Skeletal muscle cell (primary cell): ENCODE measurements around the gene TOX3.

Experiments used
- DNase-seq: peaks from one replicate; pipeline ENCODE4 v3.0.0-alpha.2; 2010; ENCODE audit warnings: low read depth
- H3K4me3 ChIP-seq: 2 replicates; pipeline ENCODE4 v1.5.1; 2011; ENCODE audit warnings: low read depth, mild to moderate bottlenecking, control low read depth, low read length, moderate library complexity

TOX3 gene

DNA sequence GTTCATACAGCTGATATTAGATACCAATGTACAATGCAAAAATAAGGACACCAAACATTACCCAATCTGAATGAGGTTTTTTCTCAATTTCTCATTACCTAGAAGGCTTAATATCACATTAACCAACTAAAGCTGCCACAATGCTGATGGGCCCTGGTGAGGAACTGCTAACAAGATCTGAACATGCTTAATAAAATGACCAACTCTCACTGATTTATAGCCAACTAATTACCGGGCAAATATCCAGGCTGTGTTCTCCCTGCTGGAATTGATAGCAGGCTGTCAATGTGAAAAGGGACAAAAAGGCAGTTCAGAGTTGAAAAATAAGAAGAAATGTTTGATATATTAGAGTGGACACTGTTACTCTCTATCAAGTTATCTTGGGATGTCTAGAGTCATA lies 124.6 kb downstream of the TOX3 start:
- H3K4me3 ChIP-seq, result no peak overlapping the region
- no peak for DNase-seq

DNA sequence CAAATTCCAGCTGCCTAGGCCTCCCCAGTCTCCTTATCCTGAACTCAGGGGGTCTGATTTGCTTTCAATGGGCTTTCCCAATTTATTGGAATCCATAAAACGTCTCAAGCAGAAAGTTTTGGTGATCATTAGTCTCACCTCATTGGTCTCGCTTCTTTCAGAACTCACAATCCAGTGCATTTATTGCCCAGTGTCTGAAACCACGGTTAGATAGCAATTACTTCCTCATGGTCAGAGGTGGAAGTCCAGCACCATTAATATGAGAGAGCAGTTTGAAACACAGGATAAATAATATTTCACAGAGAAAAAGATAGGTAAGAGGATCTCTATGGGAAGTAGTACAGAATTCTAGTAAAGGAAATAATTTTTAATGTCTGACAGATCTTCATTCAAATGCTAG lies 128.7 kb downstream of the TOX3 start:
- DNase-seq, result no peak
- no peak overlapping the region for H3K4me3 ChIP-seq

DNA sequence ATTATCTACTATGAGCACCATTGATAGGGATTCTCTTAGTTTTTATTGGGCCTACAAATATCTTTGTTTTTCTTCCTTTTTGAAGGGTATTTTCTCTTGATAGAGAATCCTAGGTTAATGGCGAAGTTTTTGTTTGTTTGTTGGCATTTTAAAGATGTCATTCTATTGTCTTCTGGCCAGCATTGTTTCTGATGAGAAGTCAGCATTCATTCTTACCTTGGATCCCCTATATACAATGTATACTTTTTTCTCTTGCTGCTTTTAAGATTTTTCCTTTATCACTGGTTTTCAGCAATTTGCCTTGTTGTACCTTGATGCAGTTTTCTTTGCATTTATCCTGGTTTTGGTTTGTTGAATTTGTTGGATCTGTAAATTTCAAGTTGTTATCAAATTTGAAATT lies 130.1 kb downstream of the TOX3 start:
- no peak for DNase-seq
- no peak overlapping the region for H3K4me3 ChIP-seq

GRCh38 chr16:52411011-52411410 lies 135.9 kb downstream of the TOX3 start:
- no peak overlapping the region for H3K4me3 ChIP-seq

DNA sequence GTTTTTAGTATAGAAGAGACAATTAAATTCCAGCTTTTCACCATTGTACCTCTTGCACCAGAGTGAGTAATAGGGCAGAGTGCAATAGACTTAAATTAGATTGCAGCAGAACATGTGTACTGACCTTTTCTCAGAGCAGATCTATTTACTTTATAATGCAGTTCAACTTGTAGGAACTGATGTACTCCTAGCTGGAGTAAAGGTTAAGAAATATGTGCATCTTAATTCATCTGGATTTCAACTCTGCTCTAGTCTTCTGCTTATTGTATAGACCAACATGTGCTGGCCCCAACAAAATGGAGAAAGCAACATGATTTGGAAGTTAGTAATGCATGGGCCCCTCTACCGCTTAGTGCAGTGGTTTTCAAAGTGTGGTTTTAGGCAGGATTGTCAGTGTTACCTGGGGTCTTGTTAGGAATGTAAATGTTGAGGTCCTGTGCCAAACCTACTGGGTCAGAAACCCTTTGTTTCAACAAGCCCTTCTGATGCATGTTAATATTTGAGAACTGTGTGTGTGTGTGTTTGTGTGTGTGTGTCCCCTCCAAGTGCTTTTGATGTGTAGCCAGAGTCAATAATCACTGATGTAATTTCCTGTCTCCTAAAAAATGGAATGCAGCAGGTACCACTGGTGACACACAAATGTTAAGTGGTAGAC lies 138.6 kb downstream of the TOX3 start:
- no peak overlapping the region for H3K4me3 ChIP-seq
- no peak for DNase-seq

More at GRCh38 chr16:52411011-52411410, 135.9 kb downstream of the TOX3 start:
- DNase-seq, result no peak

- no peak for DNase-seq
- H3K4me3 ChIP-seq, result no peak overlapping the region
Observed at GRCh38 chr16:52407778-52408177, 139.2 kb downstream of the TOX3 start.

- DNase-seq, result no peak
- H3K4me3 ChIP-seq, result no peak overlapping the region
Observed at GRCh38 chr16:52405441-52405840, 141.5 kb downstream of the TOX3 start.

DNA sequence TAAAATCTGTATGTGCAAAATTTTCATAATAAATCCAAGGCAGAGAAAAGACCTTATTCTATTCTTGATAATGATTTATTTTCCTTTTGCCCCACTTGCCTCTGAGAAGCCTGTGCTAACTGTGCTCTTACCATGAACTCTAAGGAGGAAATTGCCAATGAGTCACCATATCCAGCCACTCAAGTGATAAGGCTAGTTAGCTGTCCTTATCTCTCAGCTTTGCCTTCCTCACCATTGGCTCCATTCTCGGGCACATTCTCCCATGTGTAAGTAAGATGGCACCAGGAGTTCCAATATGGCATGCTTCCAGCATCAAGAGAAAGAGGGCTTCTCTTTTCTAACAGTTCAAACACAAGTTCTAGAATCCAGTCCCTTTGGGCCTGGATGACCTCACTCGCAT lies 142.4 kb downstream of the TOX3 start:
- DNase-seq, result no peak
- no peak overlapping the region for H3K4me3 ChIP-seq

- no peak overlapping the region for H3K4me3 ChIP-seq
- no peak for DNase-seq
Observed at GRCh38 chr16:52399116-52399515, 147.8 kb downstream of the TOX3 start.

DNA sequence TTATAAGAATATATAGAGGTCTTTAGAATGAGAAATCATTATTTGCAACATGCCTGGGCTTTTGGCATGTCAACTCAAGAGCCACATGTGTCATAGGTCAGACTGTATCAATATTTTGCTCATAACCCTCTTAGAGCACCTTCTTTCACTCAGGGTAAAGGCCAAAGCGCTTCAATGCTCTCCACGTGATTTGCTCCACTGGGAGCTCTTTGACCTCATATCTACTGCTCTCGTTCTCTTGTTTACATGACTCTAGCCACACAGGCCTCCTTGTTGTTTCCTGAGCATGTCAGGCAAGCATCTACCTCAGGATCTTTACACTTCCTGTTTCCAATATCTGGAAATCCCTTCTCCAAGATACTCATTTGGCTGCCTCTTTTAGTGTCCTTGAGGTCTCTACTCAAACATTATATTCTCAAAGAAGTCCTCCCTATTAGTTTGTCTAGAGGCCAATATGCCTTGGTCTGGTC lies 148.4 kb downstream of the TOX3 start:
- DNase-seq, result no peak
- no peak overlapping the region for H3K4me3 ChIP-seq

DNA sequence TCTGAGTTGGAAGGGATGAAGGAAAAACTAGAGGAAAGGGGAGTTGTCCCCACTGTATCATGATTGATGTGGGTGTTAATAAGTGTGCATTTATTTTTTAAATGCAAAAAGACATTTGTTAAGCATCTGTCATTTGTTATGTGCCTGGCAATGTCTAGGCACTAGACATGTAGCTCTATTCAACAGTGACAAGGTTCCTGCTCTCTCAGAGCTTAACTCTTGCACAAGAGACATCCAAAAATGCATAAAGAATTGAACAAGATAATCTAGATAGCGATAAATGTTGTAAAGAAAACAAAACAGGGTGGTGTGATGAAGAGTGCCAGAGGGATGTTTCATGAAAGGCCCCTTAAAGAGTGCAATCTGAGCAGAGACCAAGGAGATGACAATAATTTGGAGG lies 148.9 kb downstream of the TOX3 start:
- no peak for DNase-seq
- H3K4me3 ChIP-seq, result no peak overlapping the region

- H3K4me3 ChIP-seq, result no peak overlapping the region
- DNase-seq, result no peak
Observed at GRCh38 chr16:52393448-52393847, 153.5 kb downstream of the TOX3 start.

DNA sequence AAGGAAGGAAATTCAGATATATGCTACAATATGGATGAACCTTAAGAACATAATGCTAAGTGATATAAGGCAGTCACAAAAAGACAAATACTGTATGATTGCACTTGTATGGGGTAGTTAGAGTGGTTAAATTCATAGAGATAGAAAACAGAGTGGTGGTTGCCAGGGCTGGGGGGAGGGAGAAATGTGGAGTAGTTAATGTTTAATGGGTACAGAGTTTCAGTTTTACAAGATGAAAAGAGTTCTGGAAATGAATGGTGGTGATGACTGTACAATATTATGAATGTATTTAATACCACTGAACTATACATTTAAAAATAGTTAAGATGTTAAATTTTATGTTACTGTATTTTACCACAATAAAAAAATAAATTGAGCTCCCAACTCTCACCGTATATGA lies 157.9 kb downstream of the TOX3 start:
- no peak for DNase-seq
- no peak overlapping the region for H3K4me3 ChIP-seq
